Tibial nerve (tissue), 4 donors: ENCODE results near the gene SLX4IP. TPM values are rescaled to one million over a fixed set of nuclear protein-coding genes. Genes with fewer than 3 reads are reported as not detected.
"Not testable (repeated sequence)": the region's sequence is repeated elsewhere in the genome, so short reads cannot be mapped to it uniquely, and the experiment has no call there.

Experiments used
- DNase-seq, 2 donors: peaks; one replicate each; pipeline ENCODE4 v3.0.0-alpha.2; 2019; ENCODE audit warnings: low spot score in 2 of 2
- H3K27ac ChIP-seq, 4 donors: fragments of 200-600 bp; sonication (generic) in 3 of 4; one replicate each; pipeline ENCODE4 v1.5.1; 2017 to 2019; ENCODE audit warnings: mild to moderate bottlenecking in 1 of 4
- H3K27me3 ChIP-seq, 2 donors: fragments of 200-600 bp; sonication (generic) in 1 of 2; one replicate each; pipeline versions ENCODE4 v1.5.1 to v1.6.0; 2017 to 2019
- H3K36me3 ChIP-seq, 3 donors: fragments of 200-600 bp; sonication (generic); one replicate each; pipeline ENCODE4 v1.5.1; 2018 to 2019
- H3K4me1 ChIP-seq, 4 donors: fragments of 200-600 bp; sonication (generic) in 3 of 4; one replicate each; pipeline ENCODE4 v1.5.1; 2017 to 2019
- H3K4me3 ChIP-seq, 4 donors: fragments of 200-600 bp; sonication (generic) in 3 of 4; one replicate each; pipeline ENCODE4 v1.5.1; 2017 to 2019; ENCODE audit warnings: mild to moderate bottlenecking in 1 of 4, moderate library complexity in 1 of 4
- H3K9me3 ChIP-seq, 4 donors: fragments of 200-600 bp; sonication (generic) in 3 of 4; one replicate each; pipeline ENCODE4 v1.5.1; 2017 to 2019
- EP300 ChIP-seq, 2 donors: sonication (generic); formaldehyde crosslinking; IDR thresholded peaks; one replicate each; pipeline ENCODE4 v1.6.1; 2017; ENCODE audit warnings: antibody characterized with exemption in 2 of 2, mild to moderate bottlenecking in 1 of 2
- POLR2A ChIP-seq, 2 donors: fragments of 450-650 bp; IDR thresholded peaks; one replicate each; pipeline ENCODE4 v1.6.1; 2017; ENCODE audit warnings: antibody characterized with exemption in 2 of 2, mild to moderate bottlenecking in 2 of 2, moderate library complexity in 2 of 2
- WGBS, 2 donors: methylation state at CpG; one replicate each; pipeline ENCODE4 v1.1.5; 2018; 5-methylcytosine and 5-hydroxymethylcytosine counted together
- total RNA-seq, 4 donors: library from RNA; depleted of rRNA; stranded (reverse); fragments of >200 nt; gene quantifications; one replicate each; pipeline ENCODE4 v1.1.0, GENCODE V29; 2016
- TF ChIP-seq, protein P1 (sequence below), 5 experiments: fragments of 200-600 bp in 3 of 5; fragments of 450-650 bp in 2 of 5; sonication (generic) in 3 of 5; IDR thresholded peaks; one replicate each; pipeline ENCODE4 v1.5.1; 2016 to 2019; ENCODE audit warnings: antibody characterized with exemption in 5 of 5, mild to moderate bottlenecking in 3 of 5, moderate library complexity in 2 of 5

Gene SLX4IP
- total RNA-seq, 4 donors from 2014 or later, result 3.3 to 5.7 (median 3.5) TPM

DNA sequence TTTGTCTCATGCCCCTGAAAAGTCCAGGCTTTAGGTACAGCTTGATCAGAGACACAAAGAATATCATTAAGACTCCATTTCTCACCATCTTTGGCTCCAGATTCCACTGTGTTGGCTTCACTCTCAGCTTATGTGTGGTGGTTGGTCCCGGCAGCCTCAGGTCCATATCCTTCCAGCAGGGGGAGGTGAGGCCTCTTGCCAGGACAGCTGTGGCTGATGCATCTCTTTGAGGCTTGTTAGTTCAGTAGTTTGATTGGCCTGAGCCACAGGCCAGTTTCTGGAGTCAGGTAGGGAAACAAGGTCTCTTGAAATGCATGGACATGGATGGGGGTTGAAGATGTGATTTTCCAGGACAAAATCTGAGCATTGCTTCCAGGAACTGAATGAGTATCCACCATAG lies 176.3 kb downstream of the SLX4IP start:
- no peaks in the 10 kb centered on the region for H3K27me3 ChIP-seq
- TF ChIP-seq, protein P1, sequence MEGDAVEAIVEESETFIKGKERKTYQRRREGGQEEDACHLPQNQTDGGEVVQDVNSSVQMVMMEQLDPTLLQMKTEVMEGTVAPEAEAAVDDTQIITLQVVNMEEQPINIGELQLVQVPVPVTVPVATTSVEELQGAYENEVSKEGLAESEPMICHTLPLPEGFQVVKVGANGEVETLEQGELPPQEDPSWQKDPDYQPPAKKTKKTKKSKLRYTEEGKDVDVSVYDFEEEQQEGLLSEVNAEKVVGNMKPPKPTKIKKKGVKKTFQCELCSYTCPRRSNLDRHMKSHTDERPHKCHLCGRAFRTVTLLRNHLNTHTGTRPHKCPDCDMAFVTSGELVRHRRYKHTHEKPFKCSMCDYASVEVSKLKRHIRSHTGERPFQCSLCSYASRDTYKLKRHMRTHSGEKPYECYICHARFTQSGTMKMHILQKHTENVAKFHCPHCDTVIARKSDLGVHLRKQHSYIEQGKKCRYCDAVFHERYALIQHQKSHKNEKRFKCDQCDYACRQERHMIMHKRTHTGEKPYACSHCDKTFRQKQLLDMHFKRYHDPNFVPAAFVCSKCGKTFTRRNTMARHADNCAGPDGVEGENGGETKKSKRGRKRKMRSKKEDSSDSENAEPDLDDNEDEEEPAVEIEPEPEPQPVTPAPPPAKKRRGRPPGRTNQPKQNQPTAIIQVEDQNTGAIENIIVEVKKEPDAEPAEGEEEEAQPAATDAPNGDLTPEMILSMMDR (IDR thresholded peaks at IDR 0.05), result peak in 3 of 5 experiments; percentile 14 to 31 (median 19)
- TF ChIP-seq POLR2A (IDR thresholded peaks at IDR 0.05), result no peak
- no peak for TF ChIP-seq EP300 (IDR thresholded peaks at IDR 0.05)
- no peaks in the 10 kb centered on the region for H3K9me3 ChIP-seq
- no peak overlapping the region for H3K27ac ChIP-seq
- peaks cover 0 to 7% (median 0%) of the 10 kb centered on the region in 3 donors for H3K36me3 ChIP-seq
- H3K4me1 ChIP-seq, result peaks cover 0 to 18% (median 3%) of the 10 kb centered on the region in 4 donors
- no peak overlapping the region for H3K4me3 ChIP-seq
- WGBS, 2 donors, result 55 to 63% methylated on average over 1 of the region's 1 CpG
- DNase-seq, result no peak

DNA sequence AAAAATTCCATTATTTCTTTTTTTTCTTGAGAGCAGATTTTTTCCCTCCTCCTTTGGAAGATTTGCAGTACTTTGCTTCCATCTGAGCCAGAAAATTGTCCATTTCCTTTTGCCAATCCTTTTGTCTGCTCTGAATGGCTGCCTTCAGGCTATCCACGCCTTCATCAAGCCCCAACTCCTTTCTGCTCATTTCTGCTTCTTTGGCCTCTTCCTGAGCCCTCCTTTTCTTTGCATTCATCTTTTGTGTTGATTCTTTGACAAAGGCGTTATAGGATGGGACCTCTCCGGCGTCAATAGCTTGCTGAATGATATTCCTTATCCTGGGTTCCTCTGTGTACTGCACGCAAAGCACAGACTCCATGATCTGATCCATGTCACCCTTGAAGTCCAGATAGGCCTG lies 178.3 kb downstream of the SLX4IP start:
- H3K27ac ChIP-seq, H3K4me3 ChIP-seq, H3K9me3 ChIP-seq, DNase-seq, H3K36me3 ChIP-seq, H3K27me3 ChIP-seq: not testable (repeated sequence)
- 72 to 78% methylated on average over 5 of the region's 5 CpGs for WGBS, 2 donors
- peaks cover 0 to 18% (median 3%) of the 10 kb centered on the region in 4 donors for H3K4me1 ChIP-seq

DNA sequence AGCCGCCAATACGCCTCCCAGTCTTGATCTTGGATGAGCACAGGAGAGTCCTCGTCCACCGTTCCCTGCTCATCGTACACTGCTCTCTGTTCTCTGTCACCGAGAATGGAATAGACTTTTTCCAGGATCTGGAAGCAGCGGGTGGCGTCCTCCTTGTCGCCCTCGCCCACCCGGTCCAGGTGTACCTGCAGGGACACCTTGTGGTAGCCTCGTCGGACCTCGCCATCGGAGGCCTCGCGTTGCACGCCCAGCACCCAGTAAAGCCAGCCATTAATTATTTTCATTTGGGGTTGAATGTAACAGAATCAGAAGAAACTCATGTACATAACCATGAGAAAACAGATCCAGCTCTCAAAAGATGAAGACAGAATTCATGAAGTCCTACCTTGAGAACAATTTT lies 178.8 kb downstream of the SLX4IP start:
- 96 to 97% methylated on average over 18 of the region's 18 CpGs for WGBS, 2 donors
- TF ChIP-seq EP300 (IDR thresholded peaks at IDR 0.05), result no peak
- TF ChIP-seq POLR2A (IDR thresholded peaks at IDR 0.05), result no peak
- TF ChIP-seq, protein P1 (IDR thresholded peaks at IDR 0.05), result no peak
- Histone ChIP-seq H3K4me1 (peaks cover 0 to 15% (median 3%) of the 10 kb centered on the region in 4 donors), H3K27ac (no peak overlapping the region), H3K27me3 (no peaks in the 10 kb centered on the region), H3K4me3 (no peak overlapping the region), H3K9me3 (no peaks in the 10 kb centered on the region), H3K36me3 (peaks cover 0 to 7% (median 0%) of the 10 kb centered on the region in 3 donors)
- DNase-seq, result no peak

DNA sequence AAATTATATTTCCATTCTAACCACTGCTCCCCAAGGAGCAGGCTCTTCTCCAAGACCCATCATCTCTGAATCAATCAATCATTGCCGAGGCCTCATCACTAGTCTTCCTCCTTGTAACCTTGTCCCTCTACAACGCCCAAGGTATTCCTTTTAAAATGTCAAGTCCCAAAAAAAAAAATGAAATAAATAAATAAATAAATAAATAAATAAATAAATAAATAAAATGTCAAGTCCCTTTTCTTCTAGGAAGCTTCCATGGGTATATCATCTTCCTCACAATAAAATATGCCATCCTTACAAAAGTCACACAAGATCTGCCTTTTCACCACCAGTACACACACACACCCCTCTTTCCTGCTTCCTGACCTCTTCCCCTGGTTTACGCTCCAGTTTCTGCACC lies 181.1 kb downstream of the SLX4IP start:
- H3K9me3 ChIP-seq, result no peaks in the 10 kb centered on the region
- TF ChIP-seq EP300 (IDR thresholded peaks at IDR 0.05) (no peak), POLR2A (IDR thresholded peaks at IDR 0.05) (no peak)
- TF ChIP-seq, protein P1 (IDR thresholded peaks at IDR 0.05), result no peak
- H3K36me3 ChIP-seq, result peaks cover 0 to 7% (median 0%) of the 10 kb centered on the region in 3 donors
- H3K27me3 ChIP-seq, result no peaks in the 10 kb centered on the region
- H3K4me1 ChIP-seq, result peaks cover 0 to 4% (median 0%) of the 10 kb centered on the region in 4 donors
- H3K27ac ChIP-seq, result no peak overlapping the region
- no peak for DNase-seq
- no peak overlapping the region for H3K4me3 ChIP-seq
- WGBS, 2 donors, result 95 to 100% methylated on average over 3 of the region's 3 CpGs

DNA sequence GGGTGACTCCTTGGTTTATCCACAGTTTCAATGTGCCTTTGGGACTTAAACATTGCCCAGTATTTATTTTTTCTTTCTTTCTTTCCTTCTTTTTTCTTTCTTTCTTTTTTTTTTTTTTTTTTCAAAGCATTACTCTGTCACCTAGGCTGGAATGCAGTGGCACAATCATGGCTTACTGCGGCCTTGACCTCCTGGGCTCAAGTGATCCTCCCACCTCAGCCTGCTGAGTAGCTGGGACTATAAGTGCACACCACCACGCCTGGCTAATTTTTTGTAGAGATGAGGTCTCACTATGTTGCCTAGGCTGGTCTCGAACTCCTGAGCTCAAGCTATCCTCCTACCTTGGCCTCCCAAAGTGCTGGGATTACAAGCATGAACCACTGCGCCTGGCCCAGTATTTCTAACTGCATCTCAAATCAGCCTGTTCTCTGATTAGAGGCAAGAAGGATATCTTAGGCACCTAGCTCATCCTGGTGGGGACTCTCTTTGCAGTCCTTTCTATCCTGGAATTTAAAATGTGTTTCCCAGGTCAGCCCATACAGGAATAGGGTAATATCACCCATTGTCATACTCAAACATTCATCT lies 182.5 kb downstream of the SLX4IP start:
- H3K27me3 ChIP-seq, H3K27ac ChIP-seq, H3K36me3 ChIP-seq, H3K4me3 ChIP-seq, DNase-seq, H3K9me3 ChIP-seq: not testable (repeated sequence)
- WGBS, 2 donors, result 97 to 98% methylated on average over 4 of the region's 4 CpGs
- peaks cover 0 to 10% (median 0%) of the 10 kb centered on the region in 4 donors for H3K4me1 ChIP-seq

DNA sequence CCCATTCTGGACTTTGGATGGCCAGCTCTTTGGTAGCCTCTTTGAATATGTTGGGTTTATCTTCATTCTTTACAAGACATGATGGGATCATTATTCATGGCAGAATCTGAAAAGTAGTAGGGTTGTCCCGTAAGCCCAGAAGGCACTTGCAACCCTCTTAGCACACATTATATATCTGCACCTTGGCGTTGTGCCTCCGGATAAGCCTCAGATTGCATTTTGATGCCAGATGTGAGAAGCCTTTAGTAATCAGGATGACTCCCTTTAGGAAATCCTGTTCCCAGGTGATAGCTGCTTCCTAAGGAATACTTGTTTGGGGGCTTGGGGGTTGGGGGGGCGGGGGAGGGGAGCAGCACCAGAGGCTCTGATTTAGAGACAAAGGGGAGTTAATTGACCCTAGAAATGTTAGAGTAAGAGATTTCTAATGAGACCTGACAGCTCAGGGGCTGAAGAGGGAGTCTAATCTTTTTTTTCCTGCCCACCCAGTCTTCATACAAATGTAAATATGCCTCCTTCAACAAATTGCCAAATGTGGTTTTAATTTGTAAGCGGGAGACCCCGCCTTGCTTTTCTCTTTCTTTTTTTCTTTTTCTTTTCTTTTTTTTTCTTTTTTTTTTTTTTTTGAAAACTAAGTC lies 183.6 kb downstream of the SLX4IP start:
- TF ChIP-seq POLR2A (IDR thresholded peaks at IDR 0.05) (no peak), EP300 (IDR thresholded peaks at IDR 0.05) (no peak)
- TF ChIP-seq, protein P1 (IDR thresholded peaks at IDR 0.05), result no peak
- Histone ChIP-seq H3K27me3 (no peaks in the 10 kb centered on the region), H3K4me3 (no peak overlapping the region), H3K4me1 (peaks cover 0 to 16% (median 0%) of the 10 kb centered on the region in 4 donors), H3K9me3 (no peaks in the 10 kb centered on the region), H3K27ac (no peak overlapping the region), H3K36me3 (peaks cover 0 to 3% (median 0%) of the 10 kb centered on the region in 3 donors)
- DNase-seq, result no peak
- 62 to 81% methylated on average over 6 of the region's 6 CpGs for WGBS, 2 donors
